OCI-LY7 (cell line): Measurements from ENCODE around the gene KYAT1. TPM values are rescaled to one million over a fixed set of nuclear protein-coding genes. Genes with fewer than 3 reads are reported as not detected.

ENCODE experiments used
- BruUV-seq: library from RNA; stranded (reverse); fragments of 400-500 nt; replicated peaks from 2 replicates; lab custom pipeline; 2021; lab: Mats Ljungman, UMichigan
- CTCF ChIA-PET: fragments of 300-600 bp; sonication (Branson Sonifier 250); formaldehyde crosslinking; loops from one replicate; lab custom pipeline; 2022; ENCODE audit warnings: antibody characterized with exemption; ENCODE audit not compliant: unreplicated experiment; lab: Charles Lee
- POLR2A ChIA-PET: fragments of 300-600 bp; sonication (Branson Sonifier 250); formaldehyde crosslinking; loops from one replicate; lab custom pipeline; 2022; ENCODE audit warnings: antibody characterized with exemption; lab: Charles Lee
- DNase-seq: peaks from one replicate; pipeline ENCODE4 v3.0.0-alpha.2; 2015; ENCODE audit warnings: low spot score
- H2AFZ ChIP-seq: fragments of 200-600 bp; sonication (generic), shearing (Covaris generic); 2 replicates; pipeline ENCODE4 v1.6.1; 2014; ENCODE audit warnings: mild to moderate bottlenecking, antibody characterized with exemption, low read length, moderate library complexity
- H3K27ac ChIP-seq: fragments of 200-600 bp; sonication (generic); 2 replicates; pipeline ENCODE4 v1.5.1; 2014; ENCODE audit warnings: mixed run types, low read depth, mild to moderate bottlenecking, moderate library complexity, low read length, inconsistent platforms; ENCODE audit not compliant: poor library complexity, severe bottlenecking
- H3K36me3 ChIP-seq: fragments of 200-600 bp; sonication (generic); 2 replicates; pipeline ENCODE4 v1.6.1; 2014; ENCODE audit warnings: mild to moderate bottlenecking, antibody characterized with exemption, low read length, moderate library complexity, mixed read lengths; ENCODE audit not compliant: insufficient read depth
- H3K4me1 ChIP-seq: fragments of 200-600 bp; sonication (generic); 2 replicates; pipeline ENCODE4 v1.5.1; 2014; ENCODE audit warnings: mild to moderate bottlenecking, low read length; ENCODE audit not compliant: insufficient read depth, poor library complexity, severe bottlenecking
- H3K4me2 ChIP-seq: fragments of 200-600 bp; sonication (generic); 2 replicates; pipeline ENCODE4 v1.6.1; 2014; ENCODE audit warnings: mild to moderate bottlenecking, low read length
- H3K4me3 ChIP-seq: fragments of 200-600 bp; sonication (generic); 2 replicates; pipeline ENCODE4 v1.5.1; 2014; ENCODE audit warnings: mild to moderate bottlenecking, low read depth, low read length; ENCODE audit not compliant: poor library complexity, severe bottlenecking
- H3K79me2 ChIP-seq: fragments of 200-600 bp; sonication (generic); 2 replicates; pipeline ENCODE4 v1.6.1; 2016; ENCODE audit warnings: low read depth, mild to moderate bottlenecking, low read length, moderate library complexity, mixed read lengths; ENCODE audit not compliant: insufficient read depth
- H3K9me2 ChIP-seq: fragments of 200-600 bp; sonication (generic); 2 replicates; pipeline ENCODE4 v1.6.1; 2016; ENCODE audit warnings: mild to moderate bottlenecking, low read length, mixed read lengths; ENCODE audit not compliant: insufficient read depth
- H3K9me3 ChIP-seq: fragments of 200-600 bp; sonication (generic); 2 replicates; pipeline ENCODE4 v1.6.1; 2014; ENCODE audit warnings: mild to moderate bottlenecking, mixed run types, low read length, mixed read lengths
- H4K20me1 ChIP-seq: fragments of 200-600 bp; sonication (generic); 2 replicates; pipeline ENCODE4 v1.6.1; 2014; ENCODE audit warnings: mild to moderate bottlenecking, antibody characterized with exemption, low read length, moderate library complexity, mixed read lengths; ENCODE audit not compliant: insufficient read depth
- EZH2phosphoT487 ChIP-seq: fragments of 200-600 bp; sonication (generic); IDR thresholded peaks from 2 replicates; pipeline ENCODE4 v1.6.1; 2018; ENCODE audit warnings: low read depth, borderline replicate concordance, mild to moderate bottlenecking, mixed run types, antibody characterized with exemption, low read length, moderate library complexity, mixed read lengths
- intact Hi-C: fragments of 100-400 bp; cut with micrococcal nuclease; formaldehyde crosslinking; loops from one replicate; pipeline ENCODE4 v1.10.0; 2022; ENCODE audit not compliant: unreplicated experiment
- total RNA-seq, 2 experiments: library from RNA; depleted of rRNA in 1 of 2; stranded (reverse); fragments of >200 nt in 1 of 2; shearing (Covaris generic) in 1 of 2; gene quantifications; 2 replicates each; pipeline ENCODE4 v1.2.3, GENCODE V29; 2014 to 2022
- TF ChIP-seq, protein P1 (sequence below): fragments of 200-600 bp; sonication (generic); conservative IDR thresholded peaks from 2 replicates; pipeline ENCODE4 v1.5.1; 2014; ENCODE audit warnings: mild to moderate bottlenecking, antibody characterized with exemption, low read length, moderate library complexity, mixed read lengths

Gene KYAT1
- total RNA-seq, 2 experiments from 2014 or later = 28.3 to 44.7 TPM

GRCh38 chr9:128809036-128809599, 72.6 kb downstream of the KYAT1 start:
- no peak overlapping the region for H3K4me3 ChIP-seq
- DNase-seq = no peak
- H3K36me3 ChIP-seq = peaks cover 57% of the 10 kb centered on the region
- H3K4me1 ChIP-seq = no peaks in the 10 kb centered on the region
- H3K27ac ChIP-seq = no peak overlapping the region
- no peaks in the 10 kb centered on the region for H4K20me1 ChIP-seq
- H3K9me2 ChIP-seq = no peaks in the 10 kb centered on the region
- BruUV-seq = no TSS peak
- ChIA-PET POLR2A (no interaction called here), CTCF (no interaction called here)
- no peaks in the 10 kb centered on the region for H3K79me2 ChIP-seq
- intact Hi-C loops = no loop called here
- TF ChIP-seq EZH2phosphoT487 = no peak
- TF ChIP-seq, protein P1, sequence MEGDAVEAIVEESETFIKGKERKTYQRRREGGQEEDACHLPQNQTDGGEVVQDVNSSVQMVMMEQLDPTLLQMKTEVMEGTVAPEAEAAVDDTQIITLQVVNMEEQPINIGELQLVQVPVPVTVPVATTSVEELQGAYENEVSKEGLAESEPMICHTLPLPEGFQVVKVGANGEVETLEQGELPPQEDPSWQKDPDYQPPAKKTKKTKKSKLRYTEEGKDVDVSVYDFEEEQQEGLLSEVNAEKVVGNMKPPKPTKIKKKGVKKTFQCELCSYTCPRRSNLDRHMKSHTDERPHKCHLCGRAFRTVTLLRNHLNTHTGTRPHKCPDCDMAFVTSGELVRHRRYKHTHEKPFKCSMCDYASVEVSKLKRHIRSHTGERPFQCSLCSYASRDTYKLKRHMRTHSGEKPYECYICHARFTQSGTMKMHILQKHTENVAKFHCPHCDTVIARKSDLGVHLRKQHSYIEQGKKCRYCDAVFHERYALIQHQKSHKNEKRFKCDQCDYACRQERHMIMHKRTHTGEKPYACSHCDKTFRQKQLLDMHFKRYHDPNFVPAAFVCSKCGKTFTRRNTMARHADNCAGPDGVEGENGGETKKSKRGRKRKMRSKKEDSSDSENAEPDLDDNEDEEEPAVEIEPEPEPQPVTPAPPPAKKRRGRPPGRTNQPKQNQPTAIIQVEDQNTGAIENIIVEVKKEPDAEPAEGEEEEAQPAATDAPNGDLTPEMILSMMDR = no peak
- H2AFZ ChIP-seq = no peak overlapping the region
- no peaks in the 10 kb centered on the region for H3K9me3 ChIP-seq
- H3K4me2 ChIP-seq = no peak overlapping the region

DNA sequence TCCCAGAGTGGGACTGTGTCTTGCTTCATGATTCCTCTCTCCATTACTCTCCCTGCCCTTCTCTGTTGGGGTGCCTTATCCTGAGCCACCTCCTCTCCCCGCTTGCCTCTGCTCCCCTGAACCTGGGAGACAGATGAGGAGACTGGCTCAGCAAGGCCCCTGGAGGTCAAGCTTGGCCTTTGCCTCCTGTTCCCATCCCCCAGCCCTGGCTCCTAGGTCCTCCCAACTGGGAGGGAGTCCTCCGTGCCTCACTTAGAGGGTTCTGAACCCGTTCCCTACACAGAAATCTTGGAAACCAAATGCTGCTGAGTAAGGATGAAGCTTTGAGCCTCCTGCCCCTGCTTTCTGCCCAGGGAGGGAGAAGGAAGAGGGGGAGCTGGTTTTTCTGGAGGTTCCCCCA, 73.2 kb downstream of the KYAT1 start:
- ChIA-PET POLR2A (no interaction called here), CTCF (no interaction called here)
- no peak overlapping the region for H3K4me2 ChIP-seq
- no peak overlapping the region for H2AFZ ChIP-seq
- H3K9me3 ChIP-seq = no peaks in the 10 kb centered on the region
- intact Hi-C loops = no loop called here
- no peak overlapping the region for H3K4me3 ChIP-seq
- TF ChIP-seq, protein P1 = no peak
- TF ChIP-seq EZH2phosphoT487 = no peak
- BruUV-seq = no TSS peak
- H3K79me2 ChIP-seq = no peaks in the 10 kb centered on the region
- H4K20me1 ChIP-seq = no peaks in the 10 kb centered on the region
- H3K4me1 ChIP-seq = no peaks in the 10 kb centered on the region
- H3K36me3 ChIP-seq = peaks cover 62% of the 10 kb centered on the region
- H3K27ac ChIP-seq = no peak overlapping the region
- no peaks in the 10 kb centered on the region for H3K9me2 ChIP-seq
- no peak for DNase-seq

DNA sequence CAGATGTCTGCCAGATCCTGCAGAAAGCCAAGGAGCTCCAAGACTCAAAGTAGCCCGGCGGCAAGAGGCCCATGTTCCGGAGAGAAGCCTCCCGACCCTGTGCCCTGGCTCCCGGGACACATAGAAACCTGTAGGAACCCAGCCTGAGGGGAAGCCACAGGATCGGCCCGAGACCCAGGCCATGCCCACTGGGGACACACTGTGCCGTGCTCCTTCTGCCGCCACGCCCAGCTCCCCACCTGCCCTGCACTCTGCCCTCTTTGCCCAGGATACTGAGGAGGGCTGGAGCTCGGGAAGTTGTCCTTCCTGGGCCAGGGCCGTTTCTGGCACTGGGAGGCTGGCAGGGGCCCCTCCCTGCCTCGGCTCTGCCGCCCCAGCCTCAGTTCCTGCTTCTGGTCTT, 73.9 kb downstream of the KYAT1 start:
- Histone ChIP-seq H3K4me1 (no peaks in the 10 kb centered on the region), H3K79me2 (no peaks in the 10 kb centered on the region), H3K4me3 (no peak overlapping the region), H2AFZ (no peak overlapping the region), H3K9me3 (no peaks in the 10 kb centered on the region), H3K27ac (no peak overlapping the region), H3K4me2 (no peak overlapping the region), H3K9me2 (no peaks in the 10 kb centered on the region), H4K20me1 (no peaks in the 10 kb centered on the region), H3K36me3 (peaks cover 69% of the 10 kb centered on the region)
- TF ChIP-seq, protein P1 = no peak
- TF ChIP-seq EZH2phosphoT487 = no peak
- BruUV-seq = no TSS peak
- DNase-seq = no peak
- ChIA-PET POLR2A (interaction anchor here (0.7 kb wide), 1 partner anchor 108 kb away, joined by 3 read pairs; no protein-coding TSS in a partner anchor), CTCF (no interaction called here)
- intact Hi-C loops = no loop called here
